CD4-positive, alpha-beta T cell (primary cell): ENCODE results near the gene BDKRB2. TPM values are rescaled to one million over a fixed set of nuclear protein-coding genes. Genes with fewer than 3 reads are reported as not detected.

Experiments used
- ATAC-seq: fragments of 200-7000 bp; cut with Tn5 transposase; one replicate; pipeline ENCODE4 v1.10.0; 2022; ENCODE audit warnings: mild to moderate bottlenecking; ENCODE audit not compliant: poor library complexity
- CTCF ChIA-PET: fragments of 350-600 bp; sonication (Branson Sonifier 250); formaldehyde crosslinking; loops from one replicate; lab custom pipeline; 2021; ENCODE audit warnings: antibody characterized with exemption, inconsistent platforms; lab: Charles Lee
- POLR2A ChIA-PET: fragments of 350-600 bp; sonication (Branson Sonifier 250); formaldehyde crosslinking; loops from one replicate; lab custom pipeline; 2021; ENCODE audit warnings: antibody characterized with exemption, inconsistent platforms; lab: Charles Lee
- DNase-seq, 14 experiments: peaks; one replicate each; pipeline ENCODE4 v3.0.0-alpha.2; 2013 to 2020; ENCODE audit warnings: mixed read lengths in 2 of 14
- H3K27ac ChIP-seq, 2 donors: one replicate each; pipeline versions ENCODE4 v1.5.1 to v1.7.0; 2013; ENCODE audit warnings: low read length in 2 of 2, low read depth in 1 of 2, mild to moderate bottlenecking in 1 of 2
- H3K27me3 ChIP-seq, 2 experiments: 1 replicate in 1 of 2; 2 replicates in 1 of 2; pipeline versions ENCODE4 v1.6.1 to v1.7.0; 2013; ENCODE audit warnings: low read length in 2 of 2, control low read depth in 1 of 2, mild to moderate bottlenecking in 1 of 2, moderate library complexity in 1 of 2; ENCODE audit not compliant: insufficient read depth in 2 of 2, control insufficient read depth in 1 of 2
- H3K36me3 ChIP-seq: one replicate; pipeline ENCODE4 v1.6.1; 2013; ENCODE audit warnings: low read length, control low read depth; ENCODE audit not compliant: insufficient read depth
- H3K4me1 ChIP-seq: one replicate; pipeline ENCODE4 v1.6.1; 2013; ENCODE audit warnings: low read length, control low read depth; ENCODE audit not compliant: insufficient read depth
- H3K4me3 ChIP-seq: one replicate; pipeline ENCODE4 v1.5.1; 2013; ENCODE audit warnings: mild to moderate bottlenecking, low read length, moderate library complexity
- H3K9me3 ChIP-seq, 2 experiments: 1 replicate in 1 of 2; 2 replicates in 1 of 2; pipeline versions ENCODE4 v1.6.1 to v1.7.0; 2013; ENCODE audit warnings: low read length in 2 of 2, mild to moderate bottlenecking in 2 of 2, control low read depth in 1 of 2, moderate library complexity in 1 of 2; ENCODE audit not compliant: control insufficient read depth in 1 of 2, insufficient read depth in 1 of 2
- H3K27ac Mint-ChIP-seq: one replicate; pipeline ENCODE4 v1.8.0; 2020; ENCODE audit warnings: mixed read lengths
- H3K27me3 Mint-ChIP-seq: one replicate; pipeline ENCODE4 v1.8.0; 2021; ENCODE audit warnings: mixed read lengths
- H3K36me3 Mint-ChIP-seq: one replicate; pipeline ENCODE4 v1.8.0; 2021; ENCODE audit warnings: low read depth, mixed read lengths
- H3K4me1 Mint-ChIP-seq: one replicate; pipeline ENCODE4 v1.8.0; 2021; ENCODE audit warnings: low read depth, mixed read lengths
- H3K4me3 Mint-ChIP-seq: one replicate; pipeline ENCODE4 v1.8.0; 2020; ENCODE audit warnings: mild to moderate bottlenecking, mixed read lengths
- H3K9me3 Mint-ChIP-seq: one replicate; pipeline ENCODE4 v1.8.0; 2020; ENCODE audit warnings: mixed read lengths
- intact Hi-C, 2 experiments: fragments of 100-400 bp; cut with DNase I in 1 of 2; cut with micrococcal nuclease in 1 of 2; formaldehyde crosslinking; loops; one replicate each; pipeline versions ENCODE4 v1.15.1 to v1.9.0; 2023 to 2025; cut with DNase I, micrococcal nuclease
- total RNA-seq, 174 experiments: library from RNA in 2 of 174; stranded (reverse) in 2 of 174; gene quantifications; one replicate each; pipeline ENCODE4 v1.2.3 and lab custom pipeline; 2021 to 2026
- TF ChIP-seq, protein P1 (sequence below): fragments of 200-600 bp; IDR thresholded peaks from one replicate; pipeline ENCODE4 v1.8.0; 2022; ENCODE audit warnings: antibody characterized with exemption, mild to moderate bottlenecking

BDKRB2 gene
- total RNA-seq, 2 experiments from 2014 or later, result not detected

DNA sequence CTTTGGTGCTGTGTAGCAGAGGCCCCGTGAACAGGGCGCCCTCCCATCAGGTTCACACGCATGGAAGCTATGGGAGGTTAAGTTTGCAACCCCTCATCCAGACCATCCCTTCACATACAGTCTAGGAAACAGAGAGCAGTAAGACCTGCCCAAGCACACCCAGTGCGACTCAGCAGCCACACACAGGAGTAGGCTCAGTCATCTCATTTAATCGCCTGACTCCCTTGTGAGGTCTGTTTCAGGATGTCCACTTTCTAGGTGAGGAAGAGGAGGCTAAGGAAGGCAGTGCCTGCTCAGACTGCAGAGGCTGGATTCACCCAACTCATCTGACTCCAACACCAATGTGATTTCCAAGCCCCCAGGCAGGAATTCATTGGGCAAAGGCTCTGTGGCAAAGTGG, 63.3 kb downstream of the BDKRB2 start:
- H3K27ac Mint-ChIP-seq, result no peak overlapping the region
- no peaks in the 10 kb centered on the region for H3K36me3 Mint-ChIP-seq
- intact Hi-C loops, result no loop called here
- Histone ChIP-seq H3K4me1 (no peaks in the 10 kb centered on the region), H3K27me3 (no peaks in the 10 kb centered on the region), H3K9me3 (peaks cover 0 to 5% of the 10 kb centered on the region in 2 experiments), H3K27ac (no peak overlapping the region), H3K36me3 (no peaks in the 10 kb centered on the region), H3K4me3 (no peak overlapping the region)
- no peak overlapping the region for H3K4me3 Mint-ChIP-seq
- peaks cover 11% of the 10 kb centered on the region for H3K27me3 Mint-ChIP-seq
- no peaks in the 10 kb centered on the region for H3K4me1 Mint-ChIP-seq
- CTCF ChIA-PET, result no interaction called here
- POLR2A ChIA-PET, result no interaction called here
- no peak for DNase-seq
- ATAC-seq, result no peak
- TF ChIP-seq, protein P1, sequence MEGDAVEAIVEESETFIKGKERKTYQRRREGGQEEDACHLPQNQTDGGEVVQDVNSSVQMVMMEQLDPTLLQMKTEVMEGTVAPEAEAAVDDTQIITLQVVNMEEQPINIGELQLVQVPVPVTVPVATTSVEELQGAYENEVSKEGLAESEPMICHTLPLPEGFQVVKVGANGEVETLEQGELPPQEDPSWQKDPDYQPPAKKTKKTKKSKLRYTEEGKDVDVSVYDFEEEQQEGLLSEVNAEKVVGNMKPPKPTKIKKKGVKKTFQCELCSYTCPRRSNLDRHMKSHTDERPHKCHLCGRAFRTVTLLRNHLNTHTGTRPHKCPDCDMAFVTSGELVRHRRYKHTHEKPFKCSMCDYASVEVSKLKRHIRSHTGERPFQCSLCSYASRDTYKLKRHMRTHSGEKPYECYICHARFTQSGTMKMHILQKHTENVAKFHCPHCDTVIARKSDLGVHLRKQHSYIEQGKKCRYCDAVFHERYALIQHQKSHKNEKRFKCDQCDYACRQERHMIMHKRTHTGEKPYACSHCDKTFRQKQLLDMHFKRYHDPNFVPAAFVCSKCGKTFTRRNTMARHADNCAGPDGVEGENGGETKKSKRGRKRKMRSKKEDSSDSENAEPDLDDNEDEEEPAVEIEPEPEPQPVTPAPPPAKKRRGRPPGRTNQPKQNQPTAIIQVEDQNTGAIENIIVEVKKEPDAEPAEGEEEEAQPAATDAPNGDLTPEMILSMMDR, result no peak
- H3K9me3 Mint-ChIP-seq, result peaks cover 6% of the 10 kb centered on the region

DNA sequence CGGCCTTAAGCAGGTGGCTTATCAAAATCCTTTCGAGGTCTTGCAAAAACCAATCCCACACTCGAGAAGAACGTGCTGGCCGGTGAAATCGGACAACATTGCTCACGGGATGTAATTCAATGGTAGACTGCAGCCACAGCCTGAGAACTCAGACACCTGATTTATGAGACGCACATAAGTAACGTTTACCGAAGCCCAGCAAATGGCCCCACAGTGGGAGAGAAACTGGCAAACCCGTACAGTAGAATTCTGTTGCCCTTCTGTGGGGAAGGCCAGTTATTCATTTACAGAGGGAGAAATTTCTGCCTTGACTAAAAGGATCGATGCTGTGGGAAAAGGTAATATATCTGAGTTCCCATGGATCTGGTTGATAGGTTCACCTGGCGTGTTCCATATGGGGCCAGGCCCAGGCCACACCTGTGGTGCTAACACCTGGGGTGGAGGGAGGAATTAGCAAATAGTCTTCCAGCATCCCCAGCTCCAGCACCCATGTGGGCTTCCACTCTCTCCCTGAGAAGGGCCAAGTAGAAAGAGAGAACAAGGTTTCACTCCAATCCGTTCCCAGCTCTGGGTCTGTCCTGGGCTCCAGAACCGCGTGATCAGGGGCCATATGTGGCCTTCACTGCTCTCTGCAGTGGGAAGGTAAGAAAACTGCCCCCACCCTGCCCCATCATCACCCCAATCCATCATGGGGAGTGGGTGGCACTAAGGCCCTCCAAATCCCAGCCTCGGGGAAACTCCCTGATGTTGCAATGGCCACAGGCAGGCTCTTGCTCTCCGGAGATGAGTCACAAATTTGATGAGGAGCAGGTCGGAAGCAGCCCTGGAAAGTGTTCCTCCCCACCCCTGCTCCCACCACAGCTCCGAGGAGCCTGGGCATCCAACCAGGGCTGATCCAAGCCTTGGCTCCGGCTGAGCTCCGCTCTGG, 64.1 kb downstream of the BDKRB2 start:
- DNase-seq (no peak), ATAC-seq (no peak)
- peaks cover 0 to 5% of the 10 kb centered on the region in 2 experiments for H3K9me3 ChIP-seq
- TF ChIP-seq, protein P1, result no peak
- Mint-ChIP-seq H3K27me3 (peaks cover 11% of the 10 kb centered on the region), H3K4me3 (no peak overlapping the region), H3K36me3 (no peaks in the 10 kb centered on the region), H3K27ac (no peak overlapping the region), H3K4me1 (no peaks in the 10 kb centered on the region), H3K9me3 (peaks cover 6% of the 10 kb centered on the region)
- CTCF ChIA-PET, result no interaction called here
- intact Hi-C loops, result no loop called here
- H3K27ac ChIP-seq, result no peak overlapping the region
- H3K4me1 ChIP-seq, result no peaks in the 10 kb centered on the region
- POLR2A ChIA-PET, result no interaction called here
- no peaks in the 10 kb centered on the region for H3K36me3 ChIP-seq
- no peak overlapping the region for H3K4me3 ChIP-seq
- H3K27me3 ChIP-seq, result no peaks in the 10 kb centered on the region

DNA sequence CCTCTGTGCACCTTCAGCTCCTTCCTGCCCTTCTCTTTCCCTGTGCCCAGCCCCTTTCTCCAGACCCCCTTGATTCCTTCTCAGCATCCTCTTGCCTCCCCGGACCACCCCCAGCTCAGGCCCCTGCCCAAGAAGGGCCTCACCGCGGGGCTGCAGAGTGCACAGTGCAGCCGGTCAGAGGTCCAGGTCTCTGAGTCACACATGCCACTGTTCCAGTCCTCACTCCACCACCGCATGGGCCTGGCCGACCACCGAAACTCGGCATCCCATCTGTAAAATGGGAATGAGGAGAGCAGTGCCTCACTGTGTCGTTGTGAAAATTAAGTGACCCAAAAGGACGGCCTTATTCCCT, 64.7 kb downstream of the BDKRB2 start:
- Histone ChIP-seq H3K36me3 (no peaks in the 10 kb centered on the region), H3K4me1 (no peaks in the 10 kb centered on the region), H3K9me3 (peaks cover 0 to 5% of the 10 kb centered on the region in 2 experiments), H3K4me3 (no peak overlapping the region), H3K27ac (no peak overlapping the region), H3K27me3 (no peaks in the 10 kb centered on the region)
- Mint-ChIP-seq H3K27ac (no peak overlapping the region), H3K4me3 (no peak overlapping the region), H3K36me3 (no peaks in the 10 kb centered on the region), H3K27me3 (peaks cover 11% of the 10 kb centered on the region), H3K9me3 (peaks cover 6% of the 10 kb centered on the region), H3K4me1 (no peaks in the 10 kb centered on the region)
- DNase-seq (no peak), ATAC-seq (no peak)
- ChIA-PET POLR2A (no interaction called here), CTCF (no interaction called here)
- TF ChIP-seq, protein P1, result no peak
- intact Hi-C loops, result no loop called here
